GM21786 (cell line): ENCODE data around the gene CYB561A3.
A peak's percentile ranks its signal among the peaks of the same experiment; 100 is the strongest.
"Not testable (repeated sequence)": the region's sequence is repeated elsewhere in the genome, so short reads cannot be mapped to it uniquely, and the experiment has no call there.

Experiments used
- ATAC-seq: cut with Tn5 transposase; IDR thresholded peaks from one replicate; pipeline ENCODE4 v1.9.1; 2021; ENCODE audit not compliant: unreplicated experiment

Gene CYB561A3

GRCh38 chr11:61361741-61362541 lies at the start of gene CYB561A3, which contains the start of gene TMEM138:
Gene CYB561A3, minus strand, starts transcription at chr11:61361882. Its CDS starts 5,169 bp downstream, at chr11:61356713.
Gene TMEM138, plus strand, starts transcription at chr11:61362374. Its CDS starts 2,017 bp downstream, at chr11:61364391.
- ATAC-seq: peak; percentile 77

GRCh38 chr11:61406991-61407728 lies 45.5 kb upstream of the CYB561A3 start:
- no peak for ATAC-seq

GRCh38 chr11:61406067-61406466 lies 44.4 kb upstream of the CYB561A3 start:
- no peak for ATAC-seq

GRCh38 chr11:61404641-61405040 lies 43.0 kb upstream of the CYB561A3 start:
- no peak for ATAC-seq

- ATAC-seq: no peak
Observed at GRCh38 chr11:61404103-61404502, 42.4 kb upstream of the CYB561A3 start.

- ATAC-seq: no peak
Observed at GRCh38 chr11:61403658-61404057, 42.0 kb upstream of the CYB561A3 start.

GRCh38 chr11:61401573-61401972 lies 39.9 kb upstream of the CYB561A3 start:
- no peak for ATAC-seq

GRCh38 chr11:61401173-61401572 lies 39.5 kb upstream of the CYB561A3 start:
- ATAC-seq: no peak

- ATAC-seq: no peak
Observed at GRCh38 chr11:61392981-61393595, 31.4 kb upstream of the CYB561A3 start.

GRCh38 chr11:61390161-61390560 lies 28.5 kb upstream of the CYB561A3 start:
- ATAC-seq: no peak

GRCh38 chr11:61384271-61385242 lies 22.9 kb upstream of the CYB561A3 start:
- no peak for ATAC-seq

GRCh38 chr11:61383859-61384258 lies 22.2 kb upstream of the CYB561A3 start:
- not testable (repeated sequence) for ATAC-seq

- ATAC-seq: no peak
Observed at GRCh38 chr11:61380884-61381283, 19.2 kb upstream of the CYB561A3 start.

GRCh38 chr11:61378713-61379313 lies 17.1 kb upstream of the CYB561A3 start:
- ATAC-seq: no peak

- ATAC-seq: no peak
Observed at GRCh38 chr11:61377461-61378160, 15.9 kb upstream of the CYB561A3 start.

GRCh38 chr11:61375761-61376108 lies 14.1 kb upstream of the CYB561A3 start:
- ATAC-seq: no peak

GRCh38 chr11:61372659-61373420 lies 11.2 kb upstream of the CYB561A3 start:
- no peak for ATAC-seq

GRCh38 chr11:61370349-61371005 lies 8.8 kb upstream of the CYB561A3 start:
- ATAC-seq: no peak
